Suppressor macrophage (primary cell): ENCODE measurements around the gene DNPH1.

ENCODE experiments used
- DNase-seq, 4 experiments: peaks; one replicate each; pipeline ENCODE4 v3.0.0-alpha.2; 2020 to 2022
- total RNA-seq, 17 experiments: gene quantifications; one replicate each; lab custom pipeline; 2026; ENCODE audit warnings: mixed read lengths in 6 of 17, inconsistent platforms in 3 of 17; lab: John Stamatoyannopoulos, UW

DNPH1 gene
- 19.9 to 61.0 (median 36.5) reads per million in 17 experiments for total RNA-seq

GRCh38 chr6:43228951-43229802 lies at the start of gene DNPH1:
TSS of gene DNPH1 (minus strand) at chr6:43229481. CDS start at chr6:43229456, 25 bp downstream.
- DNase-seq, result peak; percentile 74 to 92 (median 86)

GRCh38 chr6:43278524-43279078 lies 49.3 kb upstream of the DNPH1 start:
- no peak for DNase-seq

GRCh38 chr6:43277643-43278523 lies 48.6 kb upstream of the DNPH1 start:
- DNase-seq, result no peak

- DNase-seq, result no peak
Measured at GRCh38 chr6:43277306-43277642, 48.0 kb upstream of the DNPH1 start.

- DNase-seq, result no peak
Measured at GRCh38 chr6:43276577-43277305, 47.5 kb upstream of the DNPH1 start.

- DNase-seq, result peak; percentile 32 to 49 (median 45)
Measured at GRCh38 chr6:43275801-43276576, 46.7 kb upstream of the DNPH1 start.

- peak in 2 of 4 experiments; percentile 26 to 33 for DNase-seq
Measured at GRCh38 chr6:43274916-43275597, 45.8 kb upstream of the DNPH1 start.

GRCh38 chr6:43274127-43274915 lies 45.0 kb upstream of the DNPH1 start:
- no peak for DNase-seq

- DNase-seq, result no peak
Measured at GRCh38 chr6:43273707-43274106, 44.4 kb upstream of the DNPH1 start.

GRCh38 chr6:43271944-43272343 lies 42.7 kb upstream of the DNPH1 start:
- no peak for DNase-seq

- DNase-seq, result no peak
Measured at GRCh38 chr6:43271103-43271815, 42.0 kb upstream of the DNPH1 start.

- DNase-seq, result peak in 3 of 4 experiments; percentile 26 to 52 (median 42)
Measured at GRCh38 chr6:43269273-43270007, 40.2 kb upstream of the DNPH1 start.

GRCh38 chr6:43268782-43269272 lies 39.5 kb upstream of the DNPH1 start:
- DNase-seq, result peak in 1 of 4 experiments; percentile 25

GRCh38 chr6:43268355-43268700 lies 39.0 kb upstream of the DNPH1 start:
- DNase-seq, result peak in 3 of 4 experiments; percentile 20 to 34 (median 27)

- DNase-seq, result no peak
Measured at GRCh38 chr6:43267619-43268354, 38.5 kb upstream of the DNPH1 start.

GRCh38 chr6:43265564-43265963 lies 36.3 kb upstream of the DNPH1 start:
- no peak for DNase-seq

- peak; percentile 36 to 68 (median 58) for DNase-seq
Measured at GRCh38 chr6:43264599-43265145, 35.4 kb upstream of the DNPH1 start.
